CMK (cell line): ENCODE data around the gene FASTKD2.
"Not testable (repeated sequence)": the region's sequence is repeated elsewhere in the genome, so short reads cannot be mapped to it uniquely, and the experiment has no call there.

ENCODE experiments used
- DNase-seq: peaks from one replicate; pipeline ENCODE4 v3.0.0-alpha.2; 2010; ENCODE audit warnings: low read depth

Gene FASTKD2

GRCh38 chr2:206790311-206790935 lies 25.0 kb downstream of the FASTKD2 start:
- no peak for DNase-seq

GRCh38 chr2:206792645-206793044 lies 27.2 kb downstream of the FASTKD2 start:
- no peak for DNase-seq

- no peak for DNase-seq
Observed at GRCh38 chr2:206797376-206797775, 32.0 kb downstream of the FASTKD2 start.

- DNase-seq: no peak
Observed at GRCh38 chr2:206798000-206798399, 32.6 kb downstream of the FASTKD2 start.

GRCh38 chr2:206799083-206799482 lies 33.7 kb downstream of the FASTKD2 start:
- DNase-seq: no peak

- DNase-seq: peak; percentile 8
Observed at GRCh38 chr2:206800506-206801417, 35.4 kb downstream of the FASTKD2 start.

GRCh38 chr2:206801418-206802189 lies 36.2 kb downstream of the FASTKD2 start:
- no peak for DNase-seq

- no peak for DNase-seq
Observed at GRCh38 chr2:206802654-206803514, 37.5 kb downstream of the FASTKD2 start.

- no peak for DNase-seq
Observed at GRCh38 chr2:206804326-206804725, 38.9 kb downstream of the FASTKD2 start.

GRCh38 chr2:206805887-206806607 lies 40.6 kb downstream of the FASTKD2 start:
- DNase-seq: no peak

GRCh38 chr2:206807624-206808023 lies 42.2 kb downstream of the FASTKD2 start:
- DNase-seq: not testable (repeated sequence)

GRCh38 chr2:206812471-206812870 lies 47.1 kb downstream of the FASTKD2 start:
- DNase-seq: not testable (repeated sequence)

GRCh38 chr2:206814498-206814897 lies 49.1 kb downstream of the FASTKD2 start:
- no peak for DNase-seq

GRCh38 chr2:206820807-206821206 lies 55.4 kb downstream of the FASTKD2 start:
- no peak for DNase-seq

GRCh38 chr2:206823178-206823577 lies 57.8 kb downstream of the FASTKD2 start:
- no peak for DNase-seq

GRCh38 chr2:206824087-206824618 lies 58.7 kb downstream of the FASTKD2 start:
- DNase-seq: no peak

- DNase-seq: no peak
Observed at GRCh38 chr2:206824993-206825392, 59.6 kb downstream of the FASTKD2 start.

- no peak for DNase-seq
Observed at GRCh38 chr2:206831442-206831995, 66.1 kb downstream of the FASTKD2 start.

- no peak for DNase-seq
Observed at GRCh38 chr2:206832873-206833272, 67.5 kb downstream of the FASTKD2 start.

- no peak for DNase-seq
Observed at GRCh38 chr2:206833291-206833690, 67.9 kb downstream of the FASTKD2 start.
